Common myeloid progenitor, CD34-positive (primary cell): ENCODE results near the gene KLHDC9.

Experiments
- CTCF ChIA-PET: fragments of 350-600 bp; sonication (Branson Sonifier 250); formaldehyde crosslinking; loops from one replicate; lab custom pipeline; 2021; ENCODE audit warnings: antibody characterized with exemption; lab: Charles Lee
- POLR2A ChIA-PET: fragments of 350-600 bp; sonication (Branson Sonifier 250); formaldehyde crosslinking; loops from one replicate; lab custom pipeline; 2021; ENCODE audit warnings: antibody characterized with exemption; lab: Charles Lee
- DNase-seq, 3 donors: peaks; one replicate each; pipeline versions ENCODE4 v3.0.0 to v3.0.0-alpha.2; 2013
- H3K27ac ChIP-seq, 2 experiments: 1 replicate in 1 of 2; 2 replicates in 1 of 2; pipeline ENCODE4 v1.7.0; 2013; ENCODE audit warnings: inconsistent platforms in 2 of 2, low read length in 2 of 2, mild to moderate bottlenecking in 2 of 2, low read depth in 1 of 2, moderate library complexity in 1 of 2; ENCODE audit not compliant: severe bottlenecking in 2 of 2, insufficient read depth in 1 of 2, poor library complexity in 1 of 2
- H3K27me3 ChIP-seq, 5 experiments: replicated peaks in 2 of 5; 1 replicate in 3 of 5; 2 replicates in 2 of 5; pipeline versions ENCODE4 v1.6.1 to v1.7.0; 2013; ENCODE audit warnings: low read length in 4 of 5, mild to moderate bottlenecking in 2 of 5, moderate library complexity in 2 of 5, inconsistent platforms in 1 of 5; ENCODE audit not compliant: insufficient read depth in 5 of 5, control insufficient read depth in 4 of 5
- H3K36me3 ChIP-seq, 4 experiments: 1 replicate in 2 of 4; 2 replicates in 2 of 4; pipeline versions ENCODE4 v1.6.1 to v1.7.0; 2013; ENCODE audit warnings: low read length in 3 of 4, control low read depth in 1 of 4, mild to moderate bottlenecking in 1 of 4; ENCODE audit not compliant: control insufficient read depth in 4 of 4, insufficient read depth in 4 of 4
- H3K4me1 ChIP-seq, 4 experiments: 1 replicate in 3 of 4; 2 replicates in 1 of 4; pipeline versions ENCODE4 v1.6.1 to v1.7.1; 2013; ENCODE audit warnings: low read length in 3 of 4, mild to moderate bottlenecking in 3 of 4, control low read depth in 1 of 4, inconsistent platforms in 1 of 4, moderate library complexity in 1 of 4; ENCODE audit not compliant: control insufficient read depth in 4 of 4, insufficient read depth in 4 of 4; ENCODE audit errors: control extremely low read depth in 1 of 4
- H3K4me3 ChIP-seq, 7 experiments: 1 replicate in 4 of 7; 2 replicates in 3 of 7; pipeline versions ENCODE4 v1.5.1 to v1.7.0; 2013; ENCODE audit warnings: mild to moderate bottlenecking in 7 of 7, low read length in 6 of 7, moderate library complexity in 6 of 7, inconsistent platforms in 2 of 7, low read depth in 2 of 7, control low read depth in 1 of 7; ENCODE audit not compliant: insufficient read depth in 4 of 7, control insufficient read depth in 1 of 7; ENCODE audit errors: extremely low read depth in 1 of 7
- H3K9me3 ChIP-seq, 5 experiments: 1 replicate in 4 of 5; 2 replicates in 1 of 5; pipeline versions ENCODE4 v1.6.1 to v1.7.1; 2013; ENCODE audit warnings: low read length in 4 of 5, mild to moderate bottlenecking in 2 of 5, inconsistent platforms in 1 of 5, low read depth in 1 of 5, moderate library complexity in 1 of 5; ENCODE audit not compliant: control insufficient read depth in 4 of 5, insufficient read depth in 2 of 5; ENCODE audit errors: control extremely low read depth in 1 of 5
- WGBS: methylation state at CpG from one replicate; pipeline ENCODE4 v1.1.5; 2013; ENCODE audit not compliant: insufficient coverage; 5-methylcytosine and 5-hydroxymethylcytosine counted together

Gene KLHDC9

GRCh38 chr1:161121834-161122233 lies 23.7 kb downstream of the KLHDC9 start:
- Histone ChIP-seq H3K4me1 (peaks cover 19 to 41% (median 30%) of the 10 kb centered on the region in 4 experiments), H3K27me3 (no peaks in the 10 kb centered on the region), H3K27ac (peak overlapping the region; percentile 7 to 33), H3K4me3 (no peak overlapping the region), H3K9me3 (no peaks in the 10 kb centered on the region), H3K36me3 (peaks cover 7 to 60% (median 44%) of the 10 kb centered on the region in 4 experiments)
- DNase-seq: peak; percentile 36 to 66 (median 55)
- WGBS: 83% methylated on average over 1 of the region's 4 CpGs
- POLR2A ChIA-PET: interaction anchor here (0.6 kb wide), 1 partner anchor 138 kb away, joined by 4 read pairs; no protein-coding TSS in a partner anchor
- CTCF ChIA-PET: interaction anchor here (0.8 to 1.8 kb wide), 9 partner anchors 9 to 124 kb away, joined by 3 to 10 read pairs (median 4); partner anchors contain the start of genes KLHDC9 and PPOX

DNA sequence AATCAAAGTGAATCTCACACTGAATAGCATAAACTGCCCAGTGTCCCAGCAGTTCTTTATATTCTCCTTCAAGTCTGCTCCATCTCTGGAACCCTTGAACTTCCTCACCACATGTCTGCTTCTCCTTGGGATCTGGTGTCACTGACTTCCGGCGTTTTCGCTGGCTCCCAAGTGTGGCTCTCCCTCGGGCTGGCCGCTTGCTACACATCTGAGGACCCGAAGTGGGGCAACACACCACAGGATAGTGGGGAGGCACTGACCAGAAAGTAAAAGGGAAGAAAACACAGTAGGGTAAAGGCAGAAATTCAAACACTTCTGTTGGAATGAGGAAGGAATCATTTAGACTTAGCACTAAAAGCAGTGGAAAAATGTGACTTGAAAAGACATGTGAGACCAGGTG lies 24.8 kb downstream of the KLHDC9 start:
- ChIA-PET CTCF (interaction anchor here (1.8 kb wide), 1 partner anchor 8 kb away, joined by 4 read pairs; no protein-coding TSS in a partner anchor), POLR2A (no interaction called here)
- H3K27me3 ChIP-seq: no peaks in the 10 kb centered on the region
- peaks cover 12 to 71% (median 48%) of the 10 kb centered on the region in 4 experiments for H3K36me3 ChIP-seq
- H3K9me3 ChIP-seq: no peaks in the 10 kb centered on the region
- peaks cover 22 to 41% (median 32%) of the 10 kb centered on the region in 4 experiments for H3K4me1 ChIP-seq
- H3K4me3 ChIP-seq: no peak overlapping the region
- DNase-seq: no peak
- no peak overlapping the region for H3K27ac ChIP-seq
- WGBS: 99% methylated on average over 6 of the region's 6 CpGs

DNA sequence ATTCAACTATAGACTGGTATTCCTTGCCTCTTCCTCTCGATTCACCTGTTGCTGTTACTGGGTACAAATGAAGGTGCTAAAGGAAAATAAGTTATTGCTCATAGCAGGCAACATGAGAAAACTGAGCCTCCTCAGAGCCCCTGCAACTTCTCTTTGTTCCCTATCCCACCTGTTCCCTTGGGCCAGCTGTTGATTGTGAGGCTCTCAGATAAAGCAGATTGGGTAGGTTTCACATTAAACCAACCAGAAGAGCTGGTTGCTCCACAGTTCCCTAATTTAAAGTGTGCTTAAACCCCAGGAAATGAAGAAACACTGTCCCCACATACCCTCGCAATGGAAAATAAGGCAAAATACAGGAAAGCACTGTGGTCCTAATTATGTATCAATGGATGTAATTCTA lies 29.5 kb downstream of the KLHDC9 start:
- ChIA-PET POLR2A (interaction anchor here (1.1 kb wide), 1 partner anchor 15 kb away, joined by 3 read pairs; no protein-coding TSS in a partner anchor), CTCF (interaction anchor here (0.6 to 2.6 kb wide), 11 partner anchors 9 to 254 kb away, joined by 3 to 11 read pairs (median 4); partner anchors contain the start of genes KLHDC9, NECTIN4, NIT1 and PFDN2)
- WGBS: no CpG with 5 or more reads among the region's 2 CpGs
- Histone ChIP-seq H3K4me1 (peaks cover 13 to 24% (median 18%) of the 10 kb centered on the region in 4 experiments), H3K27ac (no peak overlapping the region), H3K27me3 (no peaks in the 10 kb centered on the region), H3K4me3 (no peak overlapping the region), H3K36me3 (peaks cover 8 to 64% (median 44%) of the 10 kb centered on the region in 4 experiments), H3K9me3 (no peaks in the 10 kb centered on the region)
- DNase-seq: no peak

DNA sequence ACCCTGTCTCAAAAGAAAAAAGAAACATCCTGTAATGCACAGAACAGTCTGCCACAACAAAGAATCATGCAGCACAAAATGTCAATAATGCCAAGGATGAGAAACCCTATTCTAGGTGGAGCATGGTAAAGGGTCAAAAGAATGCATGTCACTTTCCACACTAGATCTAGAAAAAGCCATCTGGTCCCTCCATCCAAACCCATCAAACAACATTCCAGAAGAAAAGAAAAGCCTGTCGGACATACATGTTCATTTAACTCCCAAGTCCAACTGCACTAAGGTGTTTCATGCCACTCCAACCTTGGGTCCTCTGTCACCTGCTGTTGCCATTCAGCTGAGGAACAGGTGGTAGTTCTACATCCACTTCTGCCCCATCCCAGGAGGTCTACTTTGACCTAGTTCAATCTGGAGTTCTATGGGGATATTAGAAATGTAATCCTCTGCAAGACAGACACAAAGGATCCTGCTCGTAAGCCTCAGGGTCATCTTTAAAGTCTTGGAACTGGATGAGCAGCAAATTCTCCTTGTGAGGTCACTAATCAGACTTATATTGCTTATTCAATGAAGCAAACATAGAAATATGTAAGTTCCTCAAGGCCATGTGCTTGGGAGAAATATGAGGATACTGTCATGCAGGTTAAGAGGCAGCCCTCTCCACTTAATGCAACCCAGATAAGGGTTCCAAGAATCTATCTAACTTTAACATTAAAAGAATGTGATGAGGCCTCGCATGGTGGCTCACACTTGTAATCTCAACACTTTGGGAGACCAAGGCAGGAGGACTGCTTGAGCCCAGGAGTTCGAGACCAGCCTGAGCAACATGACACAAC lies 30.6 kb downstream of the KLHDC9 start:
- ChIA-PET CTCF (interaction anchor here (1.0 to 2.6 kb wide), 8 partner anchors 9 to 39 kb away, joined by 4 to 11 read pairs (median 7); partner anchors contain the start of genes KLHDC9, NECTIN4, NIT1 and PFDN2), POLR2A (interaction anchor here (1.1 kb wide), 1 partner anchor 14 kb away, joined by 3 read pairs; no protein-coding TSS in a partner anchor)
- H3K4me1 ChIP-seq: peaks cover 13 to 32% (median 23%) of the 10 kb centered on the region in 4 experiments
- no peaks in the 10 kb centered on the region for H3K27me3 ChIP-seq
- peaks cover 7 to 54% (median 35%) of the 10 kb centered on the region in 4 experiments for H3K36me3 ChIP-seq
- no peak overlapping the region for H3K4me3 ChIP-seq
- no peaks in the 10 kb centered on the region for H3K9me3 ChIP-seq
- no peak for DNase-seq
- H3K27ac ChIP-seq: no peak overlapping the region
- 93% methylated on average over 4 of the region's 4 CpGs for WGBS

- no peaks in the 10 kb centered on the region for H3K27me3 ChIP-seq
- H3K9me3 ChIP-seq: no peaks in the 10 kb centered on the region
- no peak overlapping the region for H3K4me3 ChIP-seq
- peaks cover 7 to 40% (median 25%) of the 10 kb centered on the region in 4 experiments for H3K36me3 ChIP-seq
- H3K27ac ChIP-seq: no peak overlapping the region
- no peak for DNase-seq
- H3K4me1 ChIP-seq: peaks cover 13 to 33% (median 23%) of the 10 kb centered on the region in 4 experiments
- ChIA-PET CTCF (interaction anchor here (0.9 to 1.8 kb wide), 3 partner anchors 8 to 14 kb away, joined by 4 to 7 read pairs (median 4); partner anchors contain the start of genes NIT1 and PFDN2), POLR2A (no interaction called here)
- WGBS: no CpG with 5 or more reads among the region's 1 CpG
These were observed 32.1 kb downstream of the KLHDC9 start for GRCh38 chr1:161130266-161130665.

GRCh38 chr1:161131523-161132409 lies 33.6 kb downstream of the KLHDC9 start:
- peaks cover 13 to 33% (median 25%) of the 10 kb centered on the region in 4 experiments for H3K4me1 ChIP-seq
- CTCF ChIA-PET: interaction anchor here (1.0 to 11.2 kb wide), 9 partner anchors 9 to 135 kb away, joined by 3 to 118 read pairs (median 4); partner anchors contain the start of genes ARHGAP30, KLHDC9, NIT1 and PFDN2
- WGBS: 8% methylated on average over 21 of the region's 22 CpGs
- H3K9me3 ChIP-seq: no peaks in the 10 kb centered on the region
- H3K27me3 ChIP-seq: no peaks in the 10 kb centered on the region
- peak in 2 of 3 donors; percentile 28 to 50 for DNase-seq
- peaks cover 8 to 30% (median 20%) of the 10 kb centered on the region in 4 experiments for H3K36me3 ChIP-seq
- peak overlapping the region; percentile 82 to 97 (median 95) for H3K4me3 ChIP-seq
- peak overlapping the region; percentile 67 to 92 for H3K27ac ChIP-seq
- POLR2A ChIA-PET: interaction anchor here (0.9 to 1.4 kb wide), 4 partner anchors 10 to 34 kb away, joined by 3 to 7 read pairs (median 4); partner anchors contain the start of genes NIT1 and PFDN2
